HepG2 (cell line): ENCODE results near the gene BLVRA. TPM values are rescaled to one million over a fixed set of nuclear protein-coding genes. Genes with fewer than 3 reads are reported as not detected.

Source experiments
- BORCS8-MEF2B ChIP-seq: sonication (generic); formaldehyde crosslinking; IDR thresholded peaks from 2 replicates; pipeline ENCODE4 v1.8.0; 2022; ENCODE audit warnings: mild to moderate bottlenecking, missing genetic modification reagents
- FOSL2 ChIP-seq: sonication (generic); formaldehyde crosslinking; IDR thresholded peaks from 2 replicates; pipeline ENCODE4 v1.4.0; 2020; ENCODE audit warnings: missing genetic modification reagents
- HOMEZ ChIP-seq: IDR thresholded peaks from 2 replicates; pipeline ENCODE4 v1.6.1; 2016; ENCODE audit warnings: low read depth
- KAT7 ChIP-seq: IDR thresholded peaks from 2 replicates; pipeline ENCODE4 v1.6.1; 2018; ENCODE audit warnings: borderline replicate concordance, missing compliant biosample characterization
- KLF16 ChIP-seq, 2 experiments: sonication (generic) in 1 of 2; formaldehyde crosslinking in 1 of 2; IDR thresholded peaks; 2 replicates each; pipeline versions ENCODE4 v1.6.1 to v1.8.0; 2016 to 2023; ENCODE audit warnings: missing genetic modification reagents in 2 of 2, missing compliant biosample characterization in 1 of 2
- MBD4 ChIP-seq: IDR thresholded peaks from 2 replicates; pipeline ENCODE4 v1.6.1; 2012; ENCODE audit warnings: low read length, inconsistent platforms, borderline replicate concordance
- NRL ChIP-seq: sonication (generic); formaldehyde crosslinking; IDR thresholded peaks from 2 replicates; pipeline ENCODE4 v1.5.0; 2020; ENCODE audit warnings: missing genetic modification reagents, mild to moderate bottlenecking, moderate library complexity, borderline replicate concordance
- RAD21 ChIP-seq: fragments of 450-650 bp; formaldehyde crosslinking; IDR thresholded peaks from 2 replicates; pipeline ENCODE4 v1.5.0; 2020; ENCODE audit warnings: mild to moderate bottlenecking
- RARG ChIP-seq: sonication (generic); formaldehyde crosslinking; IDR thresholded peaks from 2 replicates; pipeline ENCODE4 v1.4.0; 2020; ENCODE audit warnings: low read depth, mild to moderate bottlenecking, missing genetic modification reagents
- SP5 ChIP-seq: IDR thresholded peaks from 2 replicates; pipeline ENCODE4 v1.6.1; 2016; ENCODE audit warnings: low read depth, borderline replicate concordance
- TEAD3 ChIP-seq: optimal IDR thresholded peaks from 2 replicates; pipeline ENCODE3; 2016; ENCODE audit warnings: borderline replicate concordance
- TMF1 ChIP-seq: sonication (generic); formaldehyde crosslinking; IDR thresholded peaks from 2 replicates; pipeline ENCODE4 v1.8.1; 2022; ENCODE audit warnings: low read depth, missing genetic modification reagents
- ZNF530 ChIP-seq: sonication (generic); formaldehyde crosslinking; IDR thresholded peaks from 2 replicates; pipeline ENCODE4 v1.5.0; 2020; ENCODE audit warnings: low read depth, mild to moderate bottlenecking, missing genetic modification reagents
- polyA plus RNA-seq, 8 experiments: library from polyadenylated mRNA; depleted of rRNA in 3 of 8; stranded (reverse) in 7 of 8; unstranded in 1 of 8; fragments of >200 nt; fragmentation: Illumina TruSeq in 4 of 8; extraction: Trizol in 4 of 8; gene quantifications; 2 replicates each; pipeline versions ENCODE4 v1.2.1 to v1.2.3, GENCODE V29; 2011 to 2016; ENCODE audit warnings: low read depth in 4 of 8, missing spikeins in 1 of 8, mixed read lengths in 1 of 8; ENCODE audit not compliant: insufficient read depth in 1 of 8
- total RNA-seq, 5 experiments: library from RNA; depleted of rRNA; stranded (reverse); fragments of >200 nt; fragmentation: Illumina TruSeq; extraction: Trizol; gene quantifications; 2 replicates each; pipeline ENCODE4 v1.2.3, GENCODE V29; 2016; ENCODE audit warnings: low read depth in 1 of 5

BLVRA gene
- total and polyA plus RNA-seq, 2 of the 13 experiments (the other 11 are each of a cell fraction or from before 2014, with no cell fraction given): 39.2 to 64.2 TPM

- TF ChIP-seq BORCS8-MEF2B (CRISPR knock-in tag) (no peak), TMF1 (CRISPR knock-in tag) (no peak), ZNF530 (CRISPR knock-in tag) (no peak), HOMEZ (CRISPR knock-in tag) (no peak), NRL (CRISPR knock-in tag) (no peak), KLF16 (CRISPR knock-in tag; IDR thresholded peaks at IDR 0.05) (no peak), TEAD3 (peak; percentile 91), KAT7 (CRISPR knock-in tag) (no peak), MBD4 (no peak), RARG (CRISPR knock-in tag) (no peak), RAD21 (CRISPR knock-in tag) (no peak), SP5 (CRISPR knock-in tag) (no peak), FOSL2 (CRISPR knock-in tag) (peak; percentile 23; the same call in 1 of the 2 replicates)
Measured at GRCh38 chr7:43735802-43736603, 22.5 kb upstream of the BLVRA start (continued).
